Mesothelial cell of epicardium (in vitro differentiated cells): Measurements from ENCODE around the gene GGA3. TPM values are rescaled to one million over a fixed set of nuclear protein-coding genes. Genes with fewer than 3 reads are reported as not detected.
A peak's percentile ranks its signal among the peaks of the same experiment; 100 is the strongest.
"Not testable (repeated sequence)": the region's sequence is repeated elsewhere in the genome, so short reads cannot be mapped to it uniquely, and the experiment has no call there.

Experiments used
- DNase-seq, 2 experiments: peaks; one replicate each; pipeline ENCODE4 v3.0.0; 2021; ENCODE audit warnings: low spot score in 2 of 2; ENCODE audit not compliant: unreplicated experiment in 2 of 2
- H3K27ac Mint-ChIP-seq: 2 replicates; pipeline ENCODE4 v1.8.0; 2021; ENCODE audit warnings: mixed read lengths
- H3K27me3 Mint-ChIP-seq: 2 replicates; pipeline ENCODE4 v1.8.0; 2021; ENCODE audit warnings: low read depth, mixed read lengths
- H3K36me3 Mint-ChIP-seq: 2 replicates; pipeline ENCODE4 v1.8.0; 2021; ENCODE audit warnings: mixed read lengths
- H3K4me1 Mint-ChIP-seq: 2 replicates; pipeline ENCODE4 v1.8.0; 2021; ENCODE audit warnings: mixed read lengths
- H3K4me3 Mint-ChIP-seq: 2 replicates; pipeline ENCODE4 v1.8.0; 2021; ENCODE audit warnings: mild to moderate bottlenecking, moderate library complexity, mixed read lengths
- H3K9me3 Mint-ChIP-seq: 2 replicates; pipeline ENCODE4 v1.8.0; 2021; ENCODE audit warnings: mixed read lengths
- total RNA-seq: library from RNA; stranded (reverse); gene quantifications from 3 replicates; pipeline ENCODE4 v1.2.1, GENCODE V29; 2021
- TF ChIP-seq, protein P1 (sequence below): fragments of 200-600 bp; sonication (generic); IDR thresholded peaks from one replicate; pipeline ENCODE4 v1.5.0; 2021; ENCODE audit warnings: antibody characterized with exemption; ENCODE audit not compliant: unreplicated experiment

GGA3 gene
- total RNA-seq, 1 donor from 2014 or later = 61.2 TPM

GRCh38 chr17:75300280-75300679, 38.9 kb upstream of the GGA3 start:
- Mint-ChIP-seq H3K27me3 (no peaks in the 10 kb centered on the region), H3K4me1 (no peaks in the 10 kb centered on the region), H3K9me3 (no peaks in the 10 kb centered on the region), H3K27ac (no peak overlapping the region), H3K4me3 (no peak overlapping the region), H3K36me3 (no peaks in the 10 kb centered on the region)
- TF ChIP-seq, protein P1, sequence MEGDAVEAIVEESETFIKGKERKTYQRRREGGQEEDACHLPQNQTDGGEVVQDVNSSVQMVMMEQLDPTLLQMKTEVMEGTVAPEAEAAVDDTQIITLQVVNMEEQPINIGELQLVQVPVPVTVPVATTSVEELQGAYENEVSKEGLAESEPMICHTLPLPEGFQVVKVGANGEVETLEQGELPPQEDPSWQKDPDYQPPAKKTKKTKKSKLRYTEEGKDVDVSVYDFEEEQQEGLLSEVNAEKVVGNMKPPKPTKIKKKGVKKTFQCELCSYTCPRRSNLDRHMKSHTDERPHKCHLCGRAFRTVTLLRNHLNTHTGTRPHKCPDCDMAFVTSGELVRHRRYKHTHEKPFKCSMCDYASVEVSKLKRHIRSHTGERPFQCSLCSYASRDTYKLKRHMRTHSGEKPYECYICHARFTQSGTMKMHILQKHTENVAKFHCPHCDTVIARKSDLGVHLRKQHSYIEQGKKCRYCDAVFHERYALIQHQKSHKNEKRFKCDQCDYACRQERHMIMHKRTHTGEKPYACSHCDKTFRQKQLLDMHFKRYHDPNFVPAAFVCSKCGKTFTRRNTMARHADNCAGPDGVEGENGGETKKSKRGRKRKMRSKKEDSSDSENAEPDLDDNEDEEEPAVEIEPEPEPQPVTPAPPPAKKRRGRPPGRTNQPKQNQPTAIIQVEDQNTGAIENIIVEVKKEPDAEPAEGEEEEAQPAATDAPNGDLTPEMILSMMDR = no peak
- DNase-seq = no peak

GRCh38 chr17:75295201-75296158, 34.1 kb upstream of the GGA3 start:
- Mint-ChIP-seq H3K36me3 (no peaks in the 10 kb centered on the region), H3K27ac (no peak overlapping the region), H3K4me1 (no peaks in the 10 kb centered on the region), H3K9me3 (no peaks in the 10 kb centered on the region), H3K4me3 (no peak overlapping the region), H3K27me3 (no peaks in the 10 kb centered on the region)
- TF ChIP-seq, protein P1 = no peak
- DNase-seq = no peak

DNA sequence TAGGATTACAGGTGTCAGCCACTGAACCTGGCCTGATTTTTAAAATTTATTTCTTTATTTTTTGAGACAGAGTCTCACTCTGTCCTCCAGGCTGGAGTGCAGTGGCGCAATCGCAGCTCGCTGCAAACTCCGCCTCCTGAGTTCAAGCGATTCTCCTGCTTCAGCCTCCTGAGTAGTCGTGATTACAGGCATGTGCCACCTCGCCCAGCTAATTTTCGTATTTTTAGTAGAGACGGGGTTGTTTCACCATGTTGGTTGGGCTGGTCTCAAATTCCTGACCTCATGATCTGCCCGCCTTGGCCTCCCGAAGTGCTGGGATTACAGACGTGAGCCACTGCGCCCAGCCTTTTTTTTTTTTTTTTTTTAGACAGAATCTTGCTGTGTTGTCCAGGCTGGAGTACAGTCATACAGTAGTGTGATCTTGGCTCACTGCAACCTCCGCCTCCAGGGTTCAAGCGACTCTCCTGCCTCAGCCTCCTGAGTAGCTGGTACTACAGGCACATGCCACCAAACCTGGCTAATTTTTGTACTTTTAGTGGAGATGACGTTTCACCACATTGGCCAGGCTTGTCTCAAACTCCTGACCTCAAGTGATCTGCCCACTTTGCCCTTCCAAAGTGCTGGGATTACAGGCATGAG, 31.5 kb upstream of the GGA3 start:
- H3K36me3 Mint-ChIP-seq, H3K9me3 Mint-ChIP-seq, H3K27ac Mint-ChIP-seq, H3K4me3 Mint-ChIP-seq, H3K27me3 Mint-ChIP-seq, H3K4me1 Mint-ChIP-seq, DNase-seq: not testable (repeated sequence)

GRCh38 chr17:75289832-75290337, 28.5 kb upstream of the GGA3 start:
- no peaks in the 10 kb centered on the region for H3K9me3 Mint-ChIP-seq
- H3K27me3 Mint-ChIP-seq = no peaks in the 10 kb centered on the region
- H3K27ac Mint-ChIP-seq = peak overlapping the region; percentile 96
- peak overlapping the region; percentile 99 for H3K4me3 Mint-ChIP-seq
- no peak for DNase-seq
- H3K4me1 Mint-ChIP-seq = peaks cover 10% of the 10 kb centered on the region
- TF ChIP-seq, protein P1 = no peak
- no peaks in the 10 kb centered on the region for H3K36me3 Mint-ChIP-seq

DNA sequence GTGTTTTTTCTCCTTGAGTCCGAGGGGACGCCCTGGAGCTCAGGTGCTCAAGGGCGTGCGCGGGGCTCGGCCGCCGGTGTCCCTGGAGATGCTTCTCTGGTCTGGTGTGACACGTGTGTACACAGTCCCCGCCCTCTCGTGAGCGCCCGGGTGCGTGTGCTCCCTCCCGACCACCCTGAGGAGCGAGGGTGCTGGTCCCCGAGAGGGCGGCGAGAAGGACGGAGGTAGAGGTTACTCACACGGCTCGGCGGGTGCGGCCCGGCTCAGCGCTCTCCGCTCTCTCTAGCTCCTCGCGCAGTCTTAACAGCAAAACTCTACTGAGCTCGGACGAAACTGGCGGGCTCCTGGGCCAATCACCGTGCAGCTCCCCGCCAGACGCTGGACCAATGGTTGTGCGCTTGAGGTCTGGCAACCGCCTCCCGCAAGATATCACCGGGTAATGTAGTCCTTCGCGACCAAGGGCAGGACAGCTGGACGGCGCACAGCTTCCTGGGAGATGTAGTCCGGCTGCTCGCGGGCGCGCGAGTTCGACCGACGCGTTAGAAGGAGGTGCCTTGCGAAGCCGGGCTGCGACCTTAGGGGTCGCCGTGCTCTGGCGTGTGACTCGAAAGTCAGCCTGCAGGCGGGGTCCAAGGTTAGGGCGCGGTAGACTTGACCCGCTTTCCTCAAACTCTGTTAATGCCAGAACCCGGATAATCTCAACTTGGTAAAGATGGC, 27.9 kb upstream of the GGA3 start, which contains the start of gene SLC25A19:
Gene SLC25A19, minus strand, starts transcription at position 319 of the 717 bp plus-strand sequence. CDS start 2,669 bp downstream, outside the sequence.
- Mint-ChIP-seq H3K36me3 (no peaks in the 10 kb centered on the region), H3K27me3 (no peaks in the 10 kb centered on the region), H3K9me3 (no peaks in the 10 kb centered on the region), H3K4me1 (peaks cover 10% of the 10 kb centered on the region), H3K27ac (peak within 1 kb of the TSS; percentile 96), H3K4me3 (peak within 1 kb of the TSS; percentile 99)
- DNase-seq = peak; percentile 95
- TF ChIP-seq, protein P1 = no peak
